H1 (cell line): Measurements from ENCODE around the gene CFP. TPM values are rescaled to one million over a fixed set of nuclear protein-coding genes. Genes with fewer than 3 reads are reported as not detected.

Experiments used
- CTBP2 ChIP-seq: IDR thresholded peaks from 2 replicates; pipeline ENCODE4 v1.7.0; 2011; ENCODE audit warnings: borderline replicate concordance, mild to moderate bottlenecking, moderate library complexity, mixed read lengths, low read length; ENCODE audit not compliant: insufficient read depth, insufficient read length
- POU5F1 ChIP-seq: IDR thresholded peaks from 2 replicates; pipeline ENCODE4 v1.6.1; 2011; ENCODE audit warnings: low read depth, mild to moderate bottlenecking, low read length, moderate library complexity
- SP4 ChIP-seq: IDR thresholded peaks from 2 replicates; pipeline ENCODE4 v1.6.1; 2012; ENCODE audit warnings: low read length, inconsistent platforms
- polyA plus RNA-seq, 7 experiments: library from polyadenylated mRNA; depleted of rRNA in 3 of 7; stranded (reverse) in 5 of 7; unstranded in 2 of 7; fragments of >200 nt in 5 of 7; fragments of 200-250 nt in 2 of 7; gene quantifications; 1 replicate in 5 of 7; 2 replicates in 1 of 7; 4 replicates in 1 of 7; pipeline versions ENCODE4 v1.2.1 to v1.2.3, GENCODE V29; 2011 to 2013; ENCODE audit warnings: missing spikeins in 2 of 7, mixed read lengths in 2 of 7
- total RNA-seq: library from RNA; stranded (reverse); fragmentation: NEBNext Ultra II Directional; extraction: Animal tissue kit (Norgen Biotek cat#: 25700); gene quantifications from 2 replicates; pipeline ENCODE4 v1.2.1, GENCODE V29; 2021

Gene CFP
- total and polyA plus RNA-seq, 2 of the 8 experiments (the other 6 are each of a cell fraction or from before 2014, with no cell fraction given), result 0.76 to 2.2 TPM

GRCh38 chrX:47611926-47612325 is 17.8 kb downstream of the CFP start (continued):
- TF ChIP-seq CTBP2 (no peak), POU5F1 (no peak), SP4 (no peak)
